GM12873 (cell line): ENCODE measurements around the gene TMEM88.

Experiments
- TF ChIP-seq, protein P1 (sequence below): IDR thresholded peaks from 2 replicates; pipeline ENCODE4 v1.5.1; 2012; ENCODE audit warnings: low read depth, mild to moderate bottlenecking, moderate library complexity, low read length, control low read depth; ENCODE audit not compliant: insufficient read depth; ENCODE audit errors: missing control alignments

Gene TMEM88

DNA sequence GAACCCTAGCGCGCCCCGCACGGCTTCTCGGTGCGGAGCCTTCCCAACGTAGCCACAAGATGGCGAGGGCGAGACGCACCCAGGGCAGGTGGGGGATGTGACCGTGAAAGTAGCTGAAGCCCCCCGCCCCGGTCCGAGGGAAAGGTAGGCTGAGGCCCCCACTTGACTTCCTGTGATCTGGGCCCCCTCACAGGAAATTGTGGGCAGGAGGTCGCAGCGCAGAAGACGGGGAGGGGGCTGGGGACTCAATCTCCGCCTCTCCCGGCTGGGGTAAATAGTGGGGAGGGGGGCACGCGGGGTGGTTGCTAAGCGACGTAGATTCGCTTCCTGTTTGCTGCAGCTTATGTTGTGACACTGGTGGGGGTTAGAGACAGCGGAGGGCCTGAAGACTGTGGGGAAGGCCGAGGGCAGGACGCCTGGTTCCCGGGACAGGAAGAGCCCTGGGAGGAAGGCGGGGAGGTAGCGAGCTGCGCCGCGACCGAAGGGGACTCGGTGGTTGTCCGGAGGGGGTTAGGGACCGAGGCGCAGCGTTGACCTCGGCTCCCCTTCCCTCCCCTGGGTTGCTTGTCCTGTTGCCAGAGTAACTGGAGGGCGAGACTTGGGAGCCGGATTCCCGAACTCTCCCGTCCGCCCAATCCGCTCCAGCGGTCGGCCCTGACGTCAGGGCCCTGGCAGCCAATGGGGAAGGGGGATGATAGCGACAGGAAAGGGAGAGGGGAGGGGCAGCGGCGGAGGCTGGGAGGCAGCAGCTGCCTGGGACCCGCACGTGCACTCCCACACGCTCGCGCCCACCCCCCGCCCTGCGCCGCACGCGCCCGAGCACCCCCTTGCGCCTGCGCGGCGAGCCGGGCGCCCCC lies 19.7 kb upstream of the TMEM88 start:
- TF ChIP-seq, protein P1, sequence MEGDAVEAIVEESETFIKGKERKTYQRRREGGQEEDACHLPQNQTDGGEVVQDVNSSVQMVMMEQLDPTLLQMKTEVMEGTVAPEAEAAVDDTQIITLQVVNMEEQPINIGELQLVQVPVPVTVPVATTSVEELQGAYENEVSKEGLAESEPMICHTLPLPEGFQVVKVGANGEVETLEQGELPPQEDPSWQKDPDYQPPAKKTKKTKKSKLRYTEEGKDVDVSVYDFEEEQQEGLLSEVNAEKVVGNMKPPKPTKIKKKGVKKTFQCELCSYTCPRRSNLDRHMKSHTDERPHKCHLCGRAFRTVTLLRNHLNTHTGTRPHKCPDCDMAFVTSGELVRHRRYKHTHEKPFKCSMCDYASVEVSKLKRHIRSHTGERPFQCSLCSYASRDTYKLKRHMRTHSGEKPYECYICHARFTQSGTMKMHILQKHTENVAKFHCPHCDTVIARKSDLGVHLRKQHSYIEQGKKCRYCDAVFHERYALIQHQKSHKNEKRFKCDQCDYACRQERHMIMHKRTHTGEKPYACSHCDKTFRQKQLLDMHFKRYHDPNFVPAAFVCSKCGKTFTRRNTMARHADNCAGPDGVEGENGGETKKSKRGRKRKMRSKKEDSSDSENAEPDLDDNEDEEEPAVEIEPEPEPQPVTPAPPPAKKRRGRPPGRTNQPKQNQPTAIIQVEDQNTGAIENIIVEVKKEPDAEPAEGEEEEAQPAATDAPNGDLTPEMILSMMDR: peak; percentile 77

DNA sequence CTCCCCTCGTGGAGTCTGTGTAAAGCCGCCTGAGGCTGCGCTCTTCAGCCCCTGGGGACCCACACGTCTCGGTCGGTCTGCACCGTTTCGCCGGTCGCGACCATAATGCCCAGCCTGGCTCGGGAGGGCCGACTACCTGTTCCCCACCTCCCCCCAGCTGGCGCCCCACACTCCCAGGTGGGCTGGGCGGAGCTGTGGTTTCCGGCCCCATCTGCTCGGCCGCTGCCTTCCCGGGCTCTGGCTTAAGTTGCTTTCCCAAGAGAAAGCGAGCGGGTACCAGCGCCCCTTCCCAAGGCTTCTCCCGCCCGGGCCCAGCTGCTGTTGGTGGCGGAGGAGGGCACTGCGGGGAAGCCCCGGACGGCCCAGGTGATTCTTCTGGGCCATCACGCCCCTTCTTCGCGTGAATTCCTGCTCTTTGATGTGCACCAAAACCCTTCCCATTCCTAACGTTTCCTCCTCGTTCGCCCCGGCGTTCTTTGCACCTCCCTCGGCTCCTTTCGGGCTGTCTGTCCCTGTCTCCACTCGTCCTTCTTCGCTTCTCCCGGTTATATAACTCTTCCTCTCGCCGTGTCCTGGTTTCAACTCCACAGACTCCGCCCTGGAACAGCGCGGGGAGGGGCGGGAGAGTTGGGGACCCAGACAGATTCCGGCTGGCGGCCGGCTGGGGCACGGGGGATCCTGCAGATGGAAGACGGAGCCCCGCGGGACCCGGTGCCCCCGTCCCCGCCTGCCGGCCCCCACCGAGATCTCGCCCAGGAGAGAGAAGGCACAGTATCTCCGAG lies 18.9 kb upstream of the TMEM88 start:
- TF ChIP-seq, protein P1: no peak

DNA sequence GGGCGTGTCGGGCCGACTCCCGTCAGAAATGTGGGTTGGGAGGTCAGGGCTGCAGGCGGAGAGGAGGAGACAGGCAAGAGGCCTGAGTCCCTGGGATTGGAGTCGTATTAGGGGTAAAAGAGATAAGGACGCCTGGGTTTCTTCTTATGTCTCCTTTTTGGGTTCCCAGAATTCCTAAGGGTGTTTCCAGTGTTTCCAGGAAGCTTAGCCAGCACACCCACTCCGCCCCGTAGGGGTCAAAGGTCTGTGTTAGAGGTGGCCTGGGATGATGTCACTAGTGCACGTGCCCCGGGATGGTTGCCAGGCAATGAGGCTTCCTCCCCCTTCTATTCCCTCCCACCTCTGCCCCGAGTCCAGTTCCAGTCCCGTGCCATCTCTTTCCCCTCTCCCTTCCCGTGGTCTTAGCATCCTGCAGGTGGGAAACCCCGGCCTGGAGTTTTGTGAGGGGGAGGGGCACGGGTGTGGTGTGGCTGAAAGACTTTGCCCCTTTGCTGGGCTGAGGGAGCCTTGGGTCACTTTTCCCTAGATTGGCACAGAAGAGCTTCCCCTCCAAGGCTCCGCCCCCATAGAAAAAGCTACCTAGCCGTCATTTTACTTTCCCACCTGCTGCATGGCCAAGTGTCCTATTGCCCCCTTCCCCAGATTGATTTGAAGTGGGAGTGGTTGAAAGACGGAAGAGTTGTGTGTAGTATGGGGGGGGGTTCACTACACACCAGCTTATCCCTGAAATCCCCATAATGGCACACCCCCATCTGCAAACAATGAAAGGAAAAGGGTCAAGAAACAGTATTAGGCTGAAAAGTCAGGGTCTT lies 18.1 kb upstream of the TMEM88 start:
- TF ChIP-seq, protein P1: no peak

DNA sequence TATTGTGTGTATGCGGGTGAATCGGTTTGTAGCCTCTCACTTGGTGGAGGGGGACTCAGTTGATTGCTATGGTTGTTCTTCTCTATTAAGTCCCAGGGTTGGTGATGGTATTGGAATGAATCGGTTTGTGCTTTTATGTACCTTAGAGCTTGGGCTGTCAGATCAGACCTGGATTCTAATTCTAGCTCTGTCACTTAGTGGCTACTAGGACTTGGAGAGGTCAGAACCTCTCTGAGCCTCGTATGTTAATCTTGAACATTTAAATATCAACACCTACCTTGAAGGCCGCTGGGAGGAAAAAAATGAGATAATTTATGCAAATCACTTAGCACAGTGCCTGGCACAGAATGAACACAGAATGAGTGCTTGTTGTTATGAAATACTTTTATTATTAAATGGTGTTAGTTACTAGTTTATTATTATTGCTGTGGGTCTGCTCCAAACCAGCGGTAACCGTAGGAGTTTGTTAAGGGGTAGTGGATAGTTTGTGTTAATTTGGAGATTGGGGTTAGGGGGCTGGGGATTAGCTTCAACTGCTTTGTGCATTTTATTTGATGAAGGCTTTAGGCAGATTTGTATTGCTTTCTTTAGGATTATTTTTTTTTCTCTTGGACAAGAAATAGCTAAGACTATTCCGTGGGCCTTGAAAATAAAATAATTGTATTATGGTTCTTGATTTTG lies 17.3 kb upstream of the TMEM88 start:
- TF ChIP-seq, protein P1: no peak

DNA sequence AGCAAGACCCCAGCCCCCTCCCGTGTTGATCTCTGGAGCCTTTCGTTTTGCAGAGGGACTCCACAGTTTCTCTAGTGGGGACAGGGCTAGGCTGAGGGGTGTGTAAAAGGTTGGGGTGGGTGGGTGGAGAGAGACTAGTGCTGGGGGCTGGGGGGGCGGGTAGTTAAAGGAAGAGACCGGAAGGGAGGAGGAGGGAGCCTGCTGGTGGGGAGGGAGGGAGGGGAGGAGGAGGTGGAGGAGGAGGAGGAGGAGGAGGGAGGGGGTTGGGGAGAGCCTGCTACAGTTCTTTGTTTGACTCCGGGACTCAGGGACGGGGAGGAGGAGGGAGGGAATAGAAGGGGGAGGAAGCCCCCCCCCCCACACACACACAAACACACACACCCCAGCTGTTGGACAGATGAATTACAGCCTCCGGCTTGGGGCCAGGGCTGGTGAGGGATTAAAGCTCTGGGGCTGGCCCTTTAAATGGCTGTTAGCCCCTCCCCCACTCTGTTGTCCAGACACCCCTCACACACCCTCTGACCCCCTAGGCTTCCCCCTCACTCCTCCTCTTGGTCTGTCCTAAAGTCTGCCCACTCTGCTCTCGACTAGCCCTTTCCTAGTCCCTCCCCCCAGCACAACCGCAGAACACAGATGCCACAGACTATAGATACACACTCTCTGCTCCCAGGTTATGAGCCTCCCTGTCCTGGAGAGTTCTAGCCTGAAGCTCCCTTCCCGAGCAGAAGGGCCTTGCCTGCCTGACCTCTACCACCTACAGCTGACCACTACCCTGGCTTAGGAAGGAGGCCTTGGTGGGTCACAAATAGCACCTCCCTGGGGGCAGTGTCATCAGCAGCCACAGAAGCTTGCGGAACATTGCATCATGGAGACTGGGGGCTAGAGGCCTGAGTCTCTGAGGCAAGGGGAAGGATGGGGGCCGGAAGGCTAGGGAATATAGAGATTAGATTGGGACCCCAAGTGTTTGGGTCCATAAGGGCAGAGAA lies 16.5 kb upstream of the TMEM88 start:
- TF ChIP-seq, protein P1: no peak

DNA sequence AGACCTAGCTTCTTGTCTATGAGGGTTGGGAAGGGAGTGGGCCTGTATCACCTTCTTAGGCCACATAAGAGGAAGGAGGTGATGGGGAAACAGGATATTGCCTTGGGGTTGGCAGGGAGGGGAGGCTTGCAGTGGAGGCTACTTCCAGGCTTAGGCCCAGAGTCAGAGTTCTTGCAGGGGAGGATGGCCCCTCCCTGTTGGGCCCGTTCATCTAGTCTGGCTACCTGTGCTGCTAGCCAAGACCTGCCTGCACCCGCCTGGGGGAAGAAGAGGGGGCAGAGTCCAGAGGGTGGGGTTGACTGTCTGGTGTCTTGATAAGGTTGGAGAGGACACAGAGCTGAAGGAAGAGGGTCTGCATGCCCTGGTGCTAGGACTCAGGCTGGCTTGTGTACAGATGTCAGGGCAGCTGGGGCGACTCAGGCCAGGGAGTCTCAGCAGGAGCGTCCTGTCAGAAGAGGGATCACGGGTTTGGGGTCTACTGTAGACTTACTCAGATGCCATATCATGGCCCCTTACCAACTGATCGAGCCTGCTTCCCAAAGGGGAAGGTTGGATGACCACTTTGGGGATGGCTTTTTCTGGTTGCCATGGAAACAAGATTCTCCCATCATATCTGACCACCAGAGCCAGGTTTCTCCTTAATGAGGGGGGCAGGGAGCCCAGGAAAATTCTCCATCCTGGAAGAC lies 15.5 kb upstream of the TMEM88 start:
- TF ChIP-seq, protein P1: no peak
